Activated T-cell treated with anti-CD3 and anti-CD28 coated beads for 4 hours (primary cell): ENCODE results near the gene CRY2.
"Not testable (repeated sequence)": the region's sequence is repeated elsewhere in the genome, so short reads cannot be mapped to it uniquely, and the experiment has no call there.

Experiments
- DNase-seq: peaks from one replicate; pipeline ENCODE4 v3.0.0-alpha.2; 2020

Gene CRY2

GRCh38 chr11:45811571-45812290 is 35.5 kb upstream of the CRY2 start:
- no peak for DNase-seq

DNA sequence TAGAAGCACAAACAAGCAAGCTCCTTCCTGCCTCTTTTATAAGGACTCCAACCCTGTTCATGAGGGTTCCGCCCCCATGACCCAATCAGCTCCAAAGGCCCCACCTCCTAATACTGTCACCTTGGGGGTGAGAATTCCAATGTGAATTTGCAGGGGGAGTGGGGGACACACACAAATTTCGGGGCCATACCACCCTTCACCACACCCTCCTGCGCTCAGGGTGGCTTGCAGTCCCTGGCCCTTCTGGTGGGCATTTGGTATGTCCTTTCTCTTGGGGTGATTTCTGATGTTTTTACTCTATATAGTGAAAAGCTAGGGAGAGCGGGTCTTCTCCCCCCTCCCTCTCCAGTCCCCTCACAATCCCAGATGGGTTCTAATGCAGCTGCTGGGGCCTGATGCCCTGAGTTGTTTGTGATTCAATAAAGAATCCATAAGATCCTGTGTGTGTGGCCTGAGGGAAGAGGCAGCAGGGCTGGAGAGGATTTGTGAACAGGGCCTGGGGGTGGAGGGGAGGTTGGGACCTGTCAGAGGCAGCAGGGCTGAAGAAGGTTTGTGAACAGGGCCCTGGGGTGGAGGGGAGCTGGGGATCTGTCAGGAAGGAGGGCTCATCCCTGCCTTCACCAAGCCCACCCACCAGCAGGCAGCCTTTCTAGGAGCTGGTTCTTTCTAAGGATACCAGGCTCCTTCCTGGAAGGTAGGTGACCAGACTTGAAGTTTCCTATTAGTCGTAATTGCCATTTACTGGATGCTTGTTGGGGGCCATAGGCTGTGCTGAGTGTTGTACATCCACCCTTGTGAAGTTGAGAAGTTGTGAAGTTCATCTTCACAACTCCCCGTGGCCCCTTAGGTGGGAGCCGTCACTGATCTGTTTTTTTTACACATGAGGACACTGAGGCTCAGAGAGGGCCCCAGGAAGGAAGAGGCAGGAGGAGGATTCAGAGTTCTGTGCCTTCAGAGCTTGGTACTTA is 34.4 kb upstream of the CRY2 start:
- DNase-seq, result no peak

DNA sequence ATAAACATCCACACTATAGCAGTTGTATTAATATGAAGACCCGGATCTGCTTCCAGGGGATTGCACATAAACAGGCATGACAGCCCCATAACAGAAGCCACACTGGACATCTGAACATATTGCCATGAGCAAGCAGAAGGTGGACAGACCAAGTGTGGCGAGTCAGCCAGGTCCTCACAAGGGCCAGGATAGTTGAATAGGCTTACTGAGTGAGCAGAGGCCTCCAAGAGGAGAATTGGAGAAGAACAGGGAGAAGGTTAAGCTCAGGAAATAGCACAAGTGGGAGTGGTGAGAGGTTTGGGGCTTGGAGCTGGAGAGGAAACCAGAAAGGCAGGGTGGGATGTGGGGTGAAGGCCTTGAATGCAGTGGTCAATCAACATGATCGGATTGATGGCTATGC is 31.5 kb upstream of the CRY2 start:
- DNase-seq, result no peak

DNA sequence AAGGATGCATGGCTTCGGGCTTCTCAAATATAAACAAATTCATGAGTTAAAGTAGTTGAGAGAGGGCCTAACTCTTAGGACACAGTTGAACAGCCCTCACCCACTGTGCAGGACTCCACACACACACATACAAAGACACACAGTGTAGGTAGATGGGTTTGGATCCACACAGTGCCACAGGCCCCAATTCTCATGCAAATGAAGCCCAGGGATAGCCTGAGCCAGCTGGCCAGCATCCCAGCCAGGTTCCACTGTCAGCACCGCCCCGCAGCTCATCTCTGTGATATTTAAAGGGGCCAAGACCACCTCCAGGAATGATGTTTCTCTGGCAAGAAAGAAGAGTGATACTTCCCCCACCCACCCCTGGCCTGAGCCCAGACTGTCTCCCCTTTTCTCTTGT is 30.7 kb upstream of the CRY2 start:
- DNase-seq, result no peak

DNA sequence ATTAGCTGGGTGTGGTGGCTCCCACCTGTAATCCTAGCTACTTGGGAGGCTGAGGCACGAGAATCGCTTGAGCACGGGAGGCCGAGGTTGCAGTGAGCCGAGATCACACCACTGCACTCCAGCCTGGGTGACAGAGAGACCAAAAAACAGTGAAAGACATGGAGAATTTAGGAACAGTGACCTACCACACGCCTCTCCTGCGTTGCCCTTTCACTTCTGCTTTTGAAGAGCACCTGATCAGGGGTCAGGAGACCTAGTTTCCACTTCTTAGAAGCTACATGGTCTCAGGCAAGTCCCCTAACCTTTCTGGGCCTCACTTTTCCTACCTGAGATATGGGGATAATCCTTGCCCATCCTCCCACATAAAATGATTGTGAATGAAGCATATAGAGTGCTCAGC is 30.1 kb upstream of the CRY2 start:
- no peak for DNase-seq

- no peak for DNase-seq
Observed at GRCh38 chr11:45818961-45819605, 28.2 kb upstream of the CRY2 start.

- no peak for DNase-seq
Observed at GRCh38 chr11:45820211-45820857, 26.9 kb upstream of the CRY2 start.

- DNase-seq, result not testable (repeated sequence)
Observed at GRCh38 chr11:45826492-45826891, 20.8 kb upstream of the CRY2 start.

DNA sequence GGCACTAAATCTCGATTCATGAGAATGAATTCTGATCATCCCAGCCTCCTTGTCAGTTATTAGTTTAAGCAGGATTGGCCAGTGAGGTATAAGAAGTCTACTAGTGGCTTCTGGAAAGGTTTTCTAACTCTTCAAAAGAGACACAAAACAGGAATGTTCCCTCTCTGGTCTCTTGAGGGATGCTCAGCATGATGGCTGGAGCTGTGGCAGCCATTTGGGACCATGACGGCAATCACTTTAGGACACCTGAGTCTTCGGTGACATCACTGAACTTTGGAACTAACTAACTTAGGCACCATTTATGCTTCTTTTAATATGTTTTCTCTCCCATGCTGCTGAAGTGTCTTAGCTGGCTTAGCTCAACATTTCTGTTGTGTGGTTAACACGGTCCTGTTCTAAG is 20.2 kb upstream of the CRY2 start:
- DNase-seq, result no peak

DNA sequence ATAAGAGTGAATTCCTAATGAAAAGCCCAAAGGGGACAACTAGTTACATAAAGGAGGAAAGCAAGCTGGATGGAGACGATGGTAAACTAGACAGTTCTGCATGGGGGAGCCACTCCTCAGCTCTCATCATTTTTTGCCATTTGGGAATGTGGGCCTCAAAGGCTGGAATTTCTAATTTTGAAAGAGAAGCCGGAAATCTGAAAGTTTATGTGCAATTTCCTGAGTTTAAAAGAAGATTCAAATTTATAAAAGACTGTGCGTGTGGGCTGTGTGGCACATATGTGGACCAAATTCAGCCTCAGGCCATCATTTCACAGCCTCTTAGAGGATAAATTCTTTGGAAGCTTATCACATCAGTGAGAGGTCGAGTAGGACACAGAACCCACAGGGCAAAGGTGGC is 18.3 kb upstream of the CRY2 start:
- DNase-seq, result no peak

DNA sequence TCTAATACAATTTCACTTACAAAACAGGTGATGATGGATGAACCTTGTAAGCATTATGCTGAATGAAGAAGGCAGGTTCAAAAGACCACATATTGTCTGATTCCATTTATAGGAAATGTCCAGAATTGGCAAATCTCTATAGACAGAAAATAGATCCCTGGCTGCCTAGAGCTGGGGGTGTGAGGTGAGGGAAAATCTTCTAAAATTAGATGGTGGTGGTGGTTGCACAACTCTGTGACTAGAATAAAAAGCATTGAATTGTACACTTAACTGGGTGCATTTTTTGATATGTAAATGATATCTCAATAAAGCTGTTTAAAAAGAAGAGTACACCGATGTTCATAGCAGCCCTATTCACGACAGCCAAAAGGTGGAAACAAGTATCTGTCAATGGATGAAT is 16.7 kb upstream of the CRY2 start:
- no peak for DNase-seq

DNA sequence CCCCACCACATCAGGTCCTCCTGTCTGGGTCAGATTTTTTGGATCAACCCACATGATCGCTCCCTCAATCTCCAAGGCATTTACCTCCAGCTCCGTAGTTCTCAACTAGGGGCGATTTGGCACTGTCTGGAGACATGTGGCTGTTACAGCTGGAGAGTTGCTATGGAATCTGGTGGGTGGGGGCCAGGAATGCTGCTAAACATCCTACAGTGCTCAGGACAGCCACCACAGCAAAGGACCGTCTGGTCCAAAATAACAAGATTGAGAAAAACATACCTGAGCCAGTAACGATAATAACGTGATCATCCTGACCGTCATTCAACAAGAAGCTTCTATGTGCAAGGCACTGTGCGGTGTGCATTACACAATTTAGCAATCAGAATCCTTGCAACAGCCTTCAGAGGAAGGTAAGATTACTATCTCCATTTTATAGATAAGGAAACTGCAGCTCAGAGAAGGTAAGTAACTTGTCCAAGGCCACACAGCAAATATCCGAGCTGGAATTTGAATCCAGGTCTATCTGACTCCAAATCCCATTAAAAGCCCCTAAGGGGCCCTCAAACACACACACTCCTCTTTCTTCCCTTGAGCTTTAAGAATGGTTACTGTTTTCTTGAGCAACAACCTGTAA is 14.3 kb upstream of the CRY2 start:
- DNase-seq, result no peak

- no peak for DNase-seq
Observed at GRCh38 chr11:45833761-45834160, 13.5 kb upstream of the CRY2 start.

GRCh38 chr11:45834298-45834756 is 12.9 kb upstream of the CRY2 start:
- no peak for DNase-seq

DNA sequence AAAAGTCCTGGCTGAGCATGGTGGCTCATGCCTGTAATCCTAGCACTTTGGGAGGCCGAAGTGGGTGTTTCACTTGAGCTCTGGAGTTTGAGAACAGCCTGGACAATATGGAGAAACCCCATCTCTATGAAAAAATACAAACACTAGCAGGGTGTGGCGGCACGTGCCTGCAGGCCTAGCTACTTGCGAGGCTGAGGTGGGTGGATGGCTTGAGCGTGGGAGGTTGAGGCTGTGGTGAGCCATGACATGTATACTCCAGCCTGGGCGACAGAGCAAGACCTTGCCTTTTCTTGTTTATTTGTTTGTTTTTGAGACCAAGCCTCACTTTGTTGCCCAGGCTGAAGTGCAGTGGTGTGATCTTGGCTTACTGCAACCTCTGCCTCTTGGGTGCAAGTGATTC is 8.1 kb upstream of the CRY2 start:
- no peak for DNase-seq

DNA sequence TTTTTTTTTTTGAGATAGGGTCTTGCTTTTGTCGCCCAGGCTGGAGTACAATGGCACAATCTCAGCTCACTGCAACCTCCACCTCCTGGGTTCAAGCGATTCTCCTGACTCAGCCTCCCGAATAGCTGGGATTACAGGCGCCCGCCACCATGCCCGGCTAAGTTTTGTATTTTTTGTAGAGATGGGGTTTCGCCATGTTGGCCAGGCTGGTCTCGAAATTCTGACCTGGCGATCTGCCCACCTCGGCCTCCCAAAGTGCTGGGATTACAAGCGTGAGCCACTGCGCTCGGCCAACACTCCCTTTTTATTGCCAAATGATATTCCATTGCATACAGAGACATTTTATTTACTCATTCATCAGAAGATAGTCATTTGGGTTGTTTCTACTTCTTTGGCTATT is 7.0 kb upstream of the CRY2 start:
- not testable (repeated sequence) for DNase-seq

DNA sequence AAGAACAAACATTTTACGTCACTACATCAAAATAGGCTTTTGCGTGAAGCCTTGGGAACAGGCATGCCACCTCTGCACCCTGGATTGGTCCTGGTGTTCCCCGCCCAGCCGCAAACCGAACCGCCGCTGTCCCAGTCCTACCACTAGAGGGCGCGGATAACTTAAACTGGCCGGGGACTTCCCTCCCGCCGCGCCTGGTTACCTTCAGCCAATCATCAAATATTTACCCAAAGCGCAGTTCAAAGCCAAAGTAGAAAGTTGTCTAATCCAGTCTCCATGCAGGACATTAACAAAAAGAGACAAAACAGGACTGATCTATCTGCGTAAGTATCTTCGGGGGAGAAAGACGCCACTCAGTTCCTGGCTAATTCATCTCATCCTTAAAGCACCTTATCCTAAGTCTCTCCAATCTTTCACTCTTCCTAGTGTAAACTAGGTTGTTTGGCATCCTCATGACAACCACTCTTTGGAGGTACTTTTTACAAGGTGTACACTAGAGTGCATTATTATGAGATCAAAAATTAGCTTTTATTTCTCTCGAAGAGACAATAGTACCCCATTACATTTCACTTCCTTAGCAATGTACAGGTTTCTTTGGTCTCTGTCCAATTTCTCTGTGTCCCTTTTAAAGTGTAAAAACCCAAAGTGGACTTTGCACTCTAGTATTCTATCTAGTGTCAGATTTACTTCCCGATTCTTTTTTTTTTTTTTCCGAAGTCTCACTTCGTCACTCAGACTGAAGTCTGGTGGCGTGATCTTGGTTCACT is 3.9 kb upstream of the CRY2 start:
- DNase-seq, result peak; percentile 83

DNA sequence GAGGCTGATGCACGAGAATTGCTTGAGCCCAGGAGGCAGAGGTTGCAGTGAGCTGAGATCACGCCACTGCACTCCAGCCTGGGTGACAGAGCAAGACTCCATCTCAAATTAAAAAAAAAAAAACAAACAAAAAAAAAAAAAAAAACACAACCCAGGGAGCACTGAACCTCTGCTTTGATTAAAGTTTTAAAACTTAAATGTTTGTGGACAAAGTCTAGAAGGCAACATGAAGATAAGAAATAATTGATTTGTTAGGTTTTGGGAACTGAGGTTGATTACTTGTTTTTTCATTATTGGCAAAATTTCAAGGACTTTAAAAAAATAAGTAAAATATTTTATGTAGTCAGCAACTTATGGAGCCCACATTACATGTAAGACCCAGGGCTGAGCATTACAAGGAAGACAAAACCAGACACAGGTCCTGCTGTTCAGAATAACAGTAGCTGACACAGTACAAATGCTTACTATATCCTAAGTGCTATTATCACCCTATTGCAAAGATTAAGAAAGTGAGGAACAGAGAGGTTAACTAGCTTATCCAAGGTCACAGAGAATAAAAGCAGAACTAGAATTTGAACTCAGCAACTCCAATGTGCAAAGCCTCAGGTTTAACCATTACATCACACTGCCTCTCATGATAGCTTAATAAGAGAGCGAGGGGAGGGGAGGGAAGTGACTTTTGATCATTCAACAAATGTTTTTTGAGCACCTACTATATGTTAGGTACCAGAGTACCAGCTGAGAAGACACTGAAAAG is 2.3 kb upstream of the CRY2 start:
- DNase-seq, result no peak

DNA sequence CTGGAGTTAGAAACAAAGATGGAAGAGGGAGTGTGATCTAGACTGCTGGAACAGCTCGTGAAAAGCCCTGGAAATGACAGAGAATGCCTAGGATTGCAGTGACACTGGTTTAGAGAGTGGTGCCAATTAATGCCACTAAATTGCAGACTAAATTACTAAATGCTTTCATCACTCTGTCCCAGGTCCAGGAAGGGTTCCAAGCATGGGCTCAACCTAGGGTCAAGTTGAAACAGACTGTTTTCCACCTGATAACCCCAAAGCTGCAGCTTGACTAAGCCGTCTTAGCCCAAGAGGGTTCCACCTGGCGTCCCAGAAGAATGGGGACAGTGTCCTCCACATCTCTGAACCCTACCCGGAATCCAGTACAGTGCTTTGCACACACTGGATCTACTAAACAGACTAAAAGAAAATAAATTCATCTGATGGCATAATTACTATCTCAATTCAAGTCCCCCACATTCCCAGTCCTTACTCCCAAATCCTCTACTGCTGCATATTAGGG is 1.1 kb upstream of the CRY2 start:
- DNase-seq, result no peak

DNA sequence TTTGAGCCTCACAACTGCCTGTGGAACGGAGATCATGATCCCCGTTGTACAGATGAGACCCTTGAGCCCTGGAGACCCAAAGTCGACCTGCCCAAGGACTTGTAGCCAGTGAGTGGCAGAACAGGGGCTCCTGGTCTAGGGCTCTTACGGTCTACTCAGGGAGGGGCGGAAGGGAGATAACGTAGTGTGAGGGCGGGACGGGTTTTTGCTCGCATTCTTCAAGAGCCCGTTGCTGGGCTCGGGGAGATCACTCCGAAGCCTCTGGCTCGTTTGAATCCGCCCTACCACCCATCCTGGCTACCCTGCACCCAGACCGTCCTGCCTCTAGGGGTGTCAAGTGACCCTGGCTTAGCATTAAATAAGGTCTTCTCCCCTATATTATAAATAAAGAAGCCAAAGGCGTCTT is 639 bp downstream of the CRY2 start:
- DNase-seq, result peak; percentile 13

DNA sequence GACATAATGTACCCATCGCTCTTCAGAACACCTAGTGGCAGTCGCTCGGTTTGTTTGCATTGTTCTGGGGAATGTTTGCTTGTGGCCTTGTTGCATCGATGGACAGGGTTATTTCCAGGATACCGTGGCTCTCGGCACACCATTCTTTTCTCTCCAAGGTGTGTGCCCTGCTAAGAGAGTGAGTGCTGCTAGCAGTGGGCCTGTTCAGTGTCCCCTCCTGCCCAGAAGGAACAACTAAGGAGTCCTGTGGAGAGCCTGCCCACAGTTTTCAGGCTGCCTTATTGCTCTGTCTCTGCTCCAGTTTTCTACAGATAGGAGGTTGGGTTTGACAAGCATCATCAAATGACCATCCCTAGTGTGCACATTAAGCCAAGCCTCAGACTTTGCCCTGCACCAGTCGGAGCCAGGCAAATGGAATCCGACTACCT is 1.4 kb downstream of the CRY2 start:
- DNase-seq, result no peak
